Memory B cell (primary cell): ENCODE measurements around the gene KCTD2.
"Not testable (repeated sequence)": the region's sequence is repeated elsewhere in the genome, so short reads cannot be mapped to it uniquely, and the experiment has no call there.

Source experiments
- ATAC-seq: fragments of 150-1000 bp; cut with Tn5 transposase; 2 replicates; pipeline ENCODE4 v1.10.0; 2021; ENCODE audit warnings: low read depth, mild to moderate bottlenecking, moderate library complexity
- DNase-seq, 2 donors: peaks; one replicate each; pipeline ENCODE4 v3.0.0; 2022; ENCODE audit warnings: low spot score in 2 of 2
- H3K27ac Mint-ChIP-seq: one replicate; pipeline ENCODE4 v1.8.0; 2022; ENCODE audit warnings: mild to moderate bottlenecking, moderate library complexity, mixed read lengths
- H3K27me3 Mint-ChIP-seq: one replicate; pipeline ENCODE4 v1.8.0; 2022; ENCODE audit warnings: mixed read lengths
- H3K36me3 Mint-ChIP-seq: one replicate; pipeline ENCODE4 v1.8.0; 2022; ENCODE audit warnings: mild to moderate bottlenecking, mixed read lengths
- H3K4me1 Mint-ChIP-seq: one replicate; pipeline ENCODE4 v1.8.0; 2022; ENCODE audit warnings: mixed read lengths
- H3K4me3 Mint-ChIP-seq: one replicate; pipeline ENCODE4 v1.8.0; 2022; ENCODE audit warnings: mild to moderate bottlenecking, moderate library complexity, mixed read lengths
- H3K9me3 Mint-ChIP-seq: one replicate; pipeline ENCODE4 v1.8.0; 2022; ENCODE audit warnings: mixed read lengths

The KCTD2 gene

GRCh38 chr17:75046407-75047289 is at the start of gene KCTD2, which contains the start of gene ATP5PD:
TSS of gene KCTD2 (plus strand) at chr17:75047225. CDS start at chr17:75047251, 26 bp downstream.
TSS of gene ATP5PD (minus strand) at chr17:75046969. CDS start at chr17:75042650, 4,319 bp downstream.
- H3K4me1 Mint-ChIP-seq: peaks cover 19% of the 10 kb centered on the region

GRCh38 chr17:74998783-74999182 is 48.2 kb upstream of the KCTD2 start:
- peaks cover 2% of the 10 kb centered on the region for H3K27me3 Mint-ChIP-seq

More at GRCh38 chr17:75046407-75047289, at the start of gene KCTD2, which contains the start of gene ATP5PD:
- DNase-seq: peak; percentile 84 to 90
- Mint-ChIP-seq H3K4me3 (peak within 1 kb of the TSS; percentile 99), H3K36me3 (peaks cover 4% of the 10 kb centered on the region), H3K27ac (peak within 1 kb of the TSS; percentile 94), H3K27me3 (no peaks in the 10 kb centered on the region), H3K9me3 (no peaks in the 10 kb centered on the region)
- ATAC-seq: peak; percentile 94

GRCh38 chr17:74999523-74999922 is 47.5 kb upstream of the KCTD2 start:
- Mint-ChIP-seq H3K4me1 (no peaks in the 10 kb centered on the region), H3K9me3 (no peaks in the 10 kb centered on the region)

More at GRCh38 chr17:74998783-74999182, 48.2 kb upstream of the KCTD2 start:
- no peak for DNase-seq
- no peak overlapping the region for H3K4me3 Mint-ChIP-seq
- H3K27ac Mint-ChIP-seq: no peak overlapping the region
- no peak for ATAC-seq
- no peaks in the 10 kb centered on the region for H3K36me3 Mint-ChIP-seq
- H3K4me1 Mint-ChIP-seq: no peaks in the 10 kb centered on the region
- H3K9me3 Mint-ChIP-seq: no peaks in the 10 kb centered on the region

GRCh38 chr17:75001915-75002843 is 44.8 kb upstream of the KCTD2 start:
- no peak overlapping the region for H3K4me3 Mint-ChIP-seq
- no peaks in the 10 kb centered on the region for H3K9me3 Mint-ChIP-seq
- H3K27ac Mint-ChIP-seq: no peak overlapping the region
- H3K27me3 Mint-ChIP-seq: peaks cover 5% of the 10 kb centered on the region
- no peak for DNase-seq
- ATAC-seq: no peak
- H3K4me1 Mint-ChIP-seq: no peaks in the 10 kb centered on the region
- no peaks in the 10 kb centered on the region for H3K36me3 Mint-ChIP-seq

More at GRCh38 chr17:74999523-74999922, 47.5 kb upstream of the KCTD2 start:
- Mint-ChIP-seq H3K4me3 (no peak overlapping the region), H3K27ac (no peak overlapping the region), H3K27me3 (peaks cover 2% of the 10 kb centered on the region), H3K36me3 (no peaks in the 10 kb centered on the region)
- DNase-seq (no peak), ATAC-seq (no peak)

GRCh38 chr17:75003070-75003956 is 43.7 kb upstream of the KCTD2 start:
- no peaks in the 10 kb centered on the region for H3K4me1 Mint-ChIP-seq
- no peak for DNase-seq
- no peaks in the 10 kb centered on the region for H3K9me3 Mint-ChIP-seq
- H3K27ac Mint-ChIP-seq: no peak overlapping the region
- peaks cover 5% of the 10 kb centered on the region for H3K27me3 Mint-ChIP-seq
- no peaks in the 10 kb centered on the region for H3K36me3 Mint-ChIP-seq
- no peak for ATAC-seq
- no peak overlapping the region for H3K4me3 Mint-ChIP-seq

GRCh38 chr17:75003957-75004355 is 43.1 kb upstream of the KCTD2 start:
- Mint-ChIP-seq H3K9me3 (no peaks in the 10 kb centered on the region), H3K36me3 (no peaks in the 10 kb centered on the region), H3K4me3 (no peak overlapping the region), H3K27ac (no peak overlapping the region), H3K4me1 (no peaks in the 10 kb centered on the region), H3K27me3 (peaks cover 8% of the 10 kb centered on the region)
- DNase-seq (no peak), ATAC-seq (no peak)

- H3K9me3 Mint-ChIP-seq: no peaks in the 10 kb centered on the region
- DNase-seq (no peak), ATAC-seq (no peak)
- no peaks in the 10 kb centered on the region for H3K4me1 Mint-ChIP-seq
- no peak overlapping the region for H3K27ac Mint-ChIP-seq
- no peak overlapping the region for H3K4me3 Mint-ChIP-seq
- no peaks in the 10 kb centered on the region for H3K36me3 Mint-ChIP-seq
- H3K27me3 Mint-ChIP-seq: peaks cover 9% of the 10 kb centered on the region
Observed at GRCh38 chr17:75004371-75004770, 42.7 kb upstream of the KCTD2 start.

GRCh38 chr17:75005291-75005690 is 41.7 kb upstream of the KCTD2 start:
- Mint-ChIP-seq H3K9me3 (no peaks in the 10 kb centered on the region), H3K4me3 (no peak overlapping the region), H3K27me3 (peaks cover 9% of the 10 kb centered on the region), H3K4me1 (no peaks in the 10 kb centered on the region), H3K36me3 (no peaks in the 10 kb centered on the region), H3K27ac (no peak overlapping the region)
- DNase-seq (no peak), ATAC-seq (no peak)

- not testable (repeated sequence) for H3K4me3 Mint-ChIP-seq, H3K36me3 Mint-ChIP-seq, H3K27ac Mint-ChIP-seq, ATAC-seq, H3K27me3 Mint-ChIP-seq, H3K4me1 Mint-ChIP-seq, H3K9me3 Mint-ChIP-seq, DNase-seq
Observed at GRCh38 chr17:75006084-75006483, 40.9 kb upstream of the KCTD2 start.

GRCh38 chr17:75006653-75007052 is 40.4 kb upstream of the KCTD2 start:
- no peak for DNase-seq
- Mint-ChIP-seq H3K27me3 (peaks cover 9% of the 10 kb centered on the region), H3K27ac (no peak overlapping the region), H3K36me3 (no peaks in the 10 kb centered on the region), H3K4me3 (no peak overlapping the region), H3K9me3 (no peaks in the 10 kb centered on the region), H3K4me1 (no peaks in the 10 kb centered on the region)
- ATAC-seq: no peak

GRCh38 chr17:75008373-75008772 is 38.7 kb upstream of the KCTD2 start:
- no peaks in the 10 kb centered on the region for H3K36me3 Mint-ChIP-seq
- peaks cover 5% of the 10 kb centered on the region for H3K4me1 Mint-ChIP-seq

GRCh38 chr17:75009139-75009724 is 37.8 kb upstream of the KCTD2 start:
- DNase-seq (no peak), ATAC-seq (no peak)
- no peaks in the 10 kb centered on the region for H3K9me3 Mint-ChIP-seq
- no peak overlapping the region for H3K4me3 Mint-ChIP-seq
- H3K27me3 Mint-ChIP-seq: peaks cover 7% of the 10 kb centered on the region
- H3K27ac Mint-ChIP-seq: no peak overlapping the region
- peaks cover 3% of the 10 kb centered on the region for H3K36me3 Mint-ChIP-seq
- H3K4me1 Mint-ChIP-seq: peaks cover 12% of the 10 kb centered on the region

More at GRCh38 chr17:75008373-75008772, 38.7 kb upstream of the KCTD2 start:
- Mint-ChIP-seq H3K9me3 (no peaks in the 10 kb centered on the region), H3K27ac (no peak overlapping the region), H3K4me3 (no peak overlapping the region), H3K27me3 (peaks cover 7% of the 10 kb centered on the region)
- ATAC-seq: no peak
- DNase-seq: no peak
